Effector CD8-positive, alpha-beta T cell (primary cell): ENCODE measurements around the gene FTO.

ENCODE experiments used
- DNase-seq: peaks from one replicate; lab custom pipeline; 2025; lab: John Stamatoyannopoulos, UW

FTO gene

GRCh38 chr16:54007504-54007903 lies 303.5 kb downstream of the FTO start:
- no peak for DNase-seq

- DNase-seq, result no peak
Observed at GRCh38 chr16:54009464-54010176, 305.7 kb downstream of the FTO start.

GRCh38 chr16:54015147-54015546 lies 311.2 kb downstream of the FTO start:
- no peak for DNase-seq

GRCh38 chr16:54022362-54022761 lies 318.4 kb downstream of the FTO start:
- no peak for DNase-seq

GRCh38 chr16:54026456-54026855 lies 322.5 kb downstream of the FTO start:
- DNase-seq, result no peak

- DNase-seq, result no peak
Observed at GRCh38 chr16:54027062-54027461, 323.1 kb downstream of the FTO start.

- DNase-seq, result no peak
Observed at GRCh38 chr16:54027558-54027957, 323.6 kb downstream of the FTO start.

GRCh38 chr16:54027995-54028394 lies 324.0 kb downstream of the FTO start:
- DNase-seq, result no peak

GRCh38 chr16:54030451-54030850 lies 326.5 kb downstream of the FTO start:
- DNase-seq, result no peak

GRCh38 chr16:54031107-54031760 lies 327.3 kb downstream of the FTO start:
- no peak for DNase-seq

- no peak for DNase-seq
Observed at GRCh38 chr16:54033747-54034146, 329.8 kb downstream of the FTO start.

GRCh38 chr16:54034684-54035083 lies 330.7 kb downstream of the FTO start:
- DNase-seq, result no peak

- no peak for DNase-seq
Observed at GRCh38 chr16:54040480-54040879, 336.5 kb downstream of the FTO start.

GRCh38 chr16:54040975-54041374 lies 337.0 kb downstream of the FTO start:
- no peak for DNase-seq

- DNase-seq, result no peak
Observed at GRCh38 chr16:54048586-54049495, 344.9 kb downstream of the FTO start.

GRCh38 chr16:54049591-54050458 lies 345.9 kb downstream of the FTO start:
- DNase-seq, result no peak

GRCh38 chr16:54050459-54051210 lies 346.7 kb downstream of the FTO start:
- DNase-seq, result no peak

GRCh38 chr16:54051821-54052220 lies 347.9 kb downstream of the FTO start:
- no peak for DNase-seq

GRCh38 chr16:54052271-54052670 lies 348.3 kb downstream of the FTO start:
- no peak for DNase-seq

GRCh38 chr16:54053891-54054820 lies 350.2 kb downstream of the FTO start:
- no peak for DNase-seq
